ENCODE measurements around the gene ZC3H10.

- TF ChIP-seq YY1 (IDR thresholded peaks at IDR 0.05; ENCODE audit: low read depth) = no peak
- no peak for TF ChIP-seq MAX (IDR thresholded peaks at IDR 0.05)
- peak; percentile 13; the same call in 1 of the 2 replicates for TF ChIP-seq TAF1 (IDR thresholded peaks at IDR 0.05; ENCODE audit: low read depth)
- no peak for TF ChIP-seq CREB1 (IDR thresholded peaks at IDR 0.05; ENCODE audit: low read depth)
- TF ChIP-seq RAD21 (IDR thresholded peaks at IDR 0.05; ENCODE audit: low read depth) = no peak
- TF ChIP-seq EP300 (IDR thresholded peaks at IDR 0.05; ENCODE audit: borderline replicate concordance) = 0 out of 2 replicates have a peak, but pooled peaks have one; percentile 28
- TF ChIP-seq FOXM1 (IDR thresholded peaks at IDR 0.05; ENCODE audit: borderline replicate concordance, low read depth) = no peak
- no peak for TF ChIP-seq REST (IDR thresholded peaks at IDR 0.05; ENCODE audit: low read depth)
- TF ChIP-seq EGR1 (IDR thresholded peaks at IDR 0.05) = no peak
- TF ChIP-seq ZBTB7A (IDR thresholded peaks at IDR 0.05; ENCODE audit: low read depth) = 0 out of 2 replicates have a peak, but pooled peaks have one; percentile 19
- no peak for TF ChIP-seq CEBPB (IDR thresholded peaks at IDR 0.05)
- 0 out of 2 replicates have a peak, but pooled peaks have one; percentile 9 for TF ChIP-seq TCF12 (IDR thresholded peaks at IDR 0.05; ENCODE audit: low read depth)
- no peak for TF ChIP-seq NFIC (IDR thresholded peaks at IDR 0.05)
Observed at GRCh38 chr12:56158926-56159461, 40.9 kb downstream of the ZC3H10 start.
